Activated CD8-positive, alpha-beta T cell treated with anti-CD3 and anti-CD28 coated beads for 36 hours (primary cell): Measurements from ENCODE around the gene TRIM29. TPM values are rescaled to one million over a fixed set of nuclear protein-coding genes. Genes with fewer than 3 reads are reported as not detected.

Experiments used
- ATAC-seq: fragments of 200-7000 bp; cut with Tn5 transposase; one replicate; pipeline ENCODE4 v1.10.0; 2021; ENCODE audit warnings: mild to moderate bottlenecking, moderate library complexity
- CTCF ChIA-PET: fragments of 350-600 bp; sonication (Branson Sonifier 250); formaldehyde crosslinking; loops from one replicate; lab custom pipeline; 2021; ENCODE audit warnings: antibody characterized with exemption; lab: Charles Lee
- POLR2A ChIA-PET: fragments of 350-600 bp; sonication (Branson Sonifier 250); formaldehyde crosslinking; loops from one replicate; lab custom pipeline; 2021; ENCODE audit warnings: antibody characterized with exemption; lab: Charles Lee
- DNase-seq: peaks from one replicate; pipeline ENCODE4 v3.0.0-alpha.2; 2020
- H3K27ac Mint-ChIP-seq: one replicate; pipeline ENCODE4 v1.8.0; 2021; ENCODE audit warnings: mild to moderate bottlenecking, mixed read lengths
- H3K27me3 Mint-ChIP-seq: one replicate; pipeline ENCODE4 v1.8.0; 2021; ENCODE audit warnings: mixed read lengths
- H3K36me3 Mint-ChIP-seq: one replicate; pipeline ENCODE4 v1.8.0; 2021; ENCODE audit warnings: low read depth, mixed read lengths
- H3K4me1 Mint-ChIP-seq: one replicate; pipeline ENCODE4 v1.8.0; 2021; ENCODE audit warnings: low read depth, mixed read lengths
- H3K4me3 Mint-ChIP-seq: one replicate; pipeline ENCODE4 v1.8.0; 2021; ENCODE audit warnings: mild to moderate bottlenecking, moderate library complexity, mixed read lengths
- H3K9me3 Mint-ChIP-seq: one replicate; pipeline ENCODE4 v1.8.0; 2021; ENCODE audit warnings: mixed read lengths
- intact Hi-C: fragments of 100-400 bp; cut with micrococcal nuclease; formaldehyde crosslinking; loops from one replicate; pipeline ENCODE4 v1.10.0; 2022
- total RNA-seq, 2 experiments: library from RNA; stranded (reverse); gene quantifications; one replicate each; pipeline ENCODE4 v1.2.3, GENCODE V29; 2021
- TF ChIP-seq, protein P1 (sequence below): fragments of 200-600 bp; IDR thresholded peaks from one replicate; pipeline ENCODE4 v1.8.0; 2022; ENCODE audit warnings: antibody characterized with exemption, mild to moderate bottlenecking

The TRIM29 gene
- total RNA-seq, 2 experiments from 2014 or later = not detected

DNA sequence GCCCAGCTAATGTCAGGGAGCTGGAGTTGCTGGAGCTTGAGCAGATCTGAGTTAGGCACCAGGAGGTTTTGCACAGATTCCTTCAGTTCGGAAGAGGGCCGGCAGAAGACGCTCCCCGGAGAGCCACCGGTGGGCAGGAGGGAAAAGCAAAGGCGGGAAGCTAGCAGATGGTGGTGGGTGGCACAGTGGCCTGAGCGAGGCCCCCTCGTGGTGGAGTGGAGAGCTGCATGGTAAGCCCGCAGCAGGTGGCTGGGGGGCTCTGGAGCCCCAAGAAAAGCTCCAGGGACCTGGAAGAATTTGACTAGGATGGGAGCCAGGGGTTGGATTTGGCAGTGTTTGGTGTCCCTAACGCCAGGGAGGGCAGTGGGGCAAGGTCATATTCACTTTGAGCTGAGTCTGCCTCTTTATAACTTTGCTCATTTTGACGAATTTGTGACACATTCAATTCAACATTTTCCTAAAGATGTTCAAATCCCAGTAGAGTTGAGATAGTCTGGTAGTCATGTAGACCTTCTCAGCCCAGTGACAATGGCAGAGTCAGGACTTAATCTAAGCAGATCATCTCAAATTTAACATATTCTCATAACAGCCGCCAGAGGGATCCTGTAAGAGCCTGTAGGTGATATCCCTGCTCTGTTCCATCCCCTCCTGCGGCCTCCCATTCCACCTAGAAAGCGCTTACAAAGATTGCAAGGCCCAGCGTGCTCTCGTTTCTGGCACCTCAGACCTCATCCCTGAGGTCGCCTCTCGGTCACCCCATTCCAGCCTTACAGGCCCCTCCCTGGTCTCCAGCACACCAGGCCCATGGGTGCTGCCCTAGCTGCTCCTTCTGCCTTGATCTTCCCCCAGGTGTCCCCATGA is 57.9 kb downstream of the TRIM29 start:
- Mint-ChIP-seq H3K27me3 (peaks cover 28% of the 10 kb centered on the region), H3K4me3 (no peak overlapping the region), H3K36me3 (no peaks in the 10 kb centered on the region), H3K4me1 (no peaks in the 10 kb centered on the region), H3K9me3 (no peaks in the 10 kb centered on the region), H3K27ac (no peak overlapping the region)
- TF ChIP-seq, protein P1, sequence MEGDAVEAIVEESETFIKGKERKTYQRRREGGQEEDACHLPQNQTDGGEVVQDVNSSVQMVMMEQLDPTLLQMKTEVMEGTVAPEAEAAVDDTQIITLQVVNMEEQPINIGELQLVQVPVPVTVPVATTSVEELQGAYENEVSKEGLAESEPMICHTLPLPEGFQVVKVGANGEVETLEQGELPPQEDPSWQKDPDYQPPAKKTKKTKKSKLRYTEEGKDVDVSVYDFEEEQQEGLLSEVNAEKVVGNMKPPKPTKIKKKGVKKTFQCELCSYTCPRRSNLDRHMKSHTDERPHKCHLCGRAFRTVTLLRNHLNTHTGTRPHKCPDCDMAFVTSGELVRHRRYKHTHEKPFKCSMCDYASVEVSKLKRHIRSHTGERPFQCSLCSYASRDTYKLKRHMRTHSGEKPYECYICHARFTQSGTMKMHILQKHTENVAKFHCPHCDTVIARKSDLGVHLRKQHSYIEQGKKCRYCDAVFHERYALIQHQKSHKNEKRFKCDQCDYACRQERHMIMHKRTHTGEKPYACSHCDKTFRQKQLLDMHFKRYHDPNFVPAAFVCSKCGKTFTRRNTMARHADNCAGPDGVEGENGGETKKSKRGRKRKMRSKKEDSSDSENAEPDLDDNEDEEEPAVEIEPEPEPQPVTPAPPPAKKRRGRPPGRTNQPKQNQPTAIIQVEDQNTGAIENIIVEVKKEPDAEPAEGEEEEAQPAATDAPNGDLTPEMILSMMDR = peak; percentile 73
- ChIA-PET POLR2A (no interaction called here), CTCF (interaction anchor here (0.6 to 1.7 kb wide), 17 partner anchors 9 to 413 kb away, joined by 3 to 13 read pairs (median 3); no protein-coding TSS in a partner anchor)
- intact Hi-C loops = no loop called here
- DNase-seq (peak; percentile 50), ATAC-seq (peak; percentile 53)

DNA sequence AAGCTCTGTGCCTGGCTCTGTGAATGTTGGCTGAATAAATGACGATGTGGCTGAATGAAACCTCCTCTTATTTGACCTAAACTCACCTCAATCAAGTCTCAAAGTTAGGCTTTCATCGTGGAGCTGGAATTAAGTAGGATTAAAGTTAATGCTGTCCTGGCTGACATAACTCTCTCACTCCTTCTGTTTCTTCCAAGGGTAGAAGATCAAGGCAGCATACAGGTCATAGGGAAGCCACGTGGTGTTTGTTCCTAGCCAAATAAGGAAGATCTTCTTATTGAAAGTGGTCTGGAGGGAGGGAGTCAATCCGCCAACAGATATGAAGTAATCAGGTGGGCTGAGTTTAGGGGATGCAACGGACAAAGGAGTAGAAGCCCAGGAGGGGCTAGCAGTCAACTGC is 59.5 kb downstream of the TRIM29 start:
- Mint-ChIP-seq H3K4me1 (no peaks in the 10 kb centered on the region), H3K27me3 (peaks cover 31% of the 10 kb centered on the region), H3K9me3 (no peaks in the 10 kb centered on the region), H3K27ac (no peak overlapping the region), H3K4me3 (no peak overlapping the region), H3K36me3 (no peaks in the 10 kb centered on the region)
- CTCF ChIA-PET = interaction anchor here (0.9 to 1.0 kb wide), 2 partner anchors 10 kb away, joined by 3 read pairs; no protein-coding TSS in a partner anchor
- intact Hi-C loops = no loop called here
- DNase-seq (no peak), ATAC-seq (no peak)
- POLR2A ChIA-PET = no interaction called here
- TF ChIP-seq, protein P1 = no peak

DNA sequence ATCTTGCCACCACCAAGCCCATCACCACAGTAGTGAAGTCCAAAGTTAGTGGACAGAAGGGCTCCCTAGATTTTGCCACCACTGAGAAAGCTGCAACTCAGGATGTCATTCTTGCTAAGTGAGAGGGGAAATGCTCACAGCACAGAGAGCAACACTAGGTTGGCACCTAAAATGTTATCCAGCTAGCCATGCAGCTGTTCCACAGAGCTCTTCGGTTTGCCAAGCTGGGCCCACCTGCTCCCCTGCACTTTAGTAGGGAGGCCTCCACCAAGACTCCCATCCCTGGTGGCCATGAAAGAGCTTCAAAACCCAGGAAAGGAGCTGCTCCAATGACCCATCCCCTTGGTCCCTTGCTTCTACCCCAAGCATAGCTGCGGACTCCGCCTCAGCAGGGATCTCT is 63.8 kb downstream of the TRIM29 start:
- no peaks in the 10 kb centered on the region for H3K9me3 Mint-ChIP-seq
- H3K4me3 Mint-ChIP-seq = no peak overlapping the region
- ATAC-seq = no peak
- DNase-seq = no peak
- H3K27ac Mint-ChIP-seq = no peak overlapping the region
- peaks cover 16% of the 10 kb centered on the region for H3K27me3 Mint-ChIP-seq
- TF ChIP-seq, protein P1 = no peak
- no peaks in the 10 kb centered on the region for H3K4me1 Mint-ChIP-seq
- no peaks in the 10 kb centered on the region for H3K36me3 Mint-ChIP-seq
- POLR2A ChIA-PET = no interaction called here
- intact Hi-C loops = no loop called here
- CTCF ChIA-PET = no interaction called here

DNA sequence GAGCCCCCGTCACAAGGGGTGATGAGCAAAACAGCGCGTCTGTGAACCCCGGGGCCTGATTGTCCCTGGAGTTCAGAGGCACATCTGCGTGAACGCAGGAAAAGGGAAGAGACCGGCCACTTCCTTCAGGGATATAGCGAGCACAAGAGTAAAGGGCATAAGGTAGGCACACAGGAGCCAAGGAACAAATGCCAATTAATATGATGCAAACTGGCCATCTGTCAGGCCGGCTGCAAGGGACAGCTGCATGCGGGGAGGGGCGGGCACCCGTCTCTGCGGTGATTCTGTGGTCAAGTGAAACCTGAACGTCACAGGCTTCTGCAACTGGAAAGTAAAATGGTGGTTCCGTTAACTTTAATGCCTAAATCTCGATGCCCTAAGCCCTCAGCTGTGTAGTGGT is 64.7 kb downstream of the TRIM29 start:
- no peaks in the 10 kb centered on the region for H3K9me3 Mint-ChIP-seq
- H3K27ac Mint-ChIP-seq = no peak overlapping the region
- ATAC-seq (no peak), DNase-seq (no peak)
- TF ChIP-seq, protein P1 = no peak
- no peak overlapping the region for H3K4me3 Mint-ChIP-seq
- ChIA-PET CTCF (no interaction called here), POLR2A (no interaction called here)
- intact Hi-C loops = no loop called here
- H3K36me3 Mint-ChIP-seq = no peaks in the 10 kb centered on the region
- H3K4me1 Mint-ChIP-seq = no peaks in the 10 kb centered on the region
- H3K27me3 Mint-ChIP-seq = peaks cover 14% of the 10 kb centered on the region

DNA sequence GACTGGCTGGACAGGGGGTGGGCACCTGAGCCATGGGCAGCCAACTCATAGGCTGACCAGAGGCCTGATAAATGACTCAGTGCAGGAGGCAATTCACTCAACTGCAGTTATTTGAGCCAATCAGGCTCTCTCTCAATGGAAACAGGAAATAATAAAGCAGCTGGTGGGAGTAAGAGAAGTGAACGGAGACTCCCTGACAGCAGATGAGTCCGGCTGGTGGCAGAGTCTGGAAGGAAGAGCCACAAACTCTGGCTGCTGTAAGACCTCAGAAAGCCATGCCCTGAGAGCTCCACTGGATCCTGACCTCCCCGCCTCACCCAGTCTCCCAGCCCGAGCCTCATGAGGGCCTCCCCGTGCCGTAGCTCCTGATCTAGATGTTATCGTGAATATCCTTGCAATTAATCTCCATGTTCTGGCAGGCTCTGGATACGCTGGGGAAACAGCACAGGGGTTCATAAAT is 69.8 kb downstream of the TRIM29 start:
- H3K4me1 Mint-ChIP-seq = no peaks in the 10 kb centered on the region
- ChIA-PET POLR2A (no interaction called here), CTCF (no interaction called here)
- no peak overlapping the region for H3K27ac Mint-ChIP-seq
- no peaks in the 10 kb centered on the region for H3K9me3 Mint-ChIP-seq
- intact Hi-C loops = no loop called here
- DNase-seq (peak; percentile 2), ATAC-seq (peak; percentile 49)
- peaks cover 15% of the 10 kb centered on the region for H3K27me3 Mint-ChIP-seq
- no peak overlapping the region for H3K4me3 Mint-ChIP-seq
- H3K36me3 Mint-ChIP-seq = no peaks in the 10 kb centered on the region
- TF ChIP-seq, protein P1 = no peak
